Upper lobe of left lung (tissue), 6 donors: ENCODE results near the gene SLC15A1. TPM values are rescaled to one million over a fixed set of nuclear protein-coding genes. Genes with fewer than 3 reads are reported as not detected.
A peak's percentile ranks its signal among the peaks of the same experiment; 100 is the strongest.

Source experiments
- ATAC-seq, 2 donors: fragments of 200-7000 bp; cut with Tn5 transposase; one replicate each; pipeline ENCODE4 v1.9.1; 2022; ENCODE audit warnings: mild to moderate bottlenecking in 2 of 2, moderate library complexity in 2 of 2; ENCODE audit not compliant: low FRiP score in 2 of 2
- DNase-seq, 2 donors: peaks; one replicate each; pipeline ENCODE4 v3.0.0-alpha.2; 2019 to 2020
- H3K27ac ChIP-seq, 4 donors: fragments of 200-600 bp; sonication (generic); one replicate each; pipeline ENCODE4 v1.5.1; 2016 to 2019
- H3K27me3 ChIP-seq, 4 donors: fragments of 200-600 bp; sonication (generic); one replicate each; pipeline ENCODE4 v1.5.1; 2017 to 2019
- H3K36me3 ChIP-seq, 4 donors: fragments of 200-600 bp; sonication (generic); one replicate each; pipeline ENCODE4 v1.5.1; 2016 to 2019
- H3K4me1 ChIP-seq, 4 donors: fragments of 200-600 bp; sonication (generic); one replicate each; pipeline ENCODE4 v1.5.1; 2018 to 2019
- H3K4me3 ChIP-seq, 4 donors: fragments of 200-600 bp; sonication (generic); one replicate each; pipeline ENCODE4 v1.5.1; 2017 to 2019; ENCODE audit warnings: mild to moderate bottlenecking in 2 of 4, moderate library complexity in 1 of 4
- H3K9me3 ChIP-seq, 4 donors: fragments of 200-600 bp; sonication (generic); one replicate each; pipeline ENCODE4 v1.5.1; 2018 to 2019
- EP300 ChIP-seq, 4 donors: sonication (generic); formaldehyde crosslinking; IDR thresholded peaks; one replicate each; pipeline ENCODE4 v1.5.1; 2017; ENCODE audit warnings: antibody characterized with exemption in 4 of 4, control low read depth in 2 of 4
- POLR2A ChIP-seq, 4 donors: fragments of 450-650 bp; IDR thresholded peaks; one replicate each; pipeline ENCODE4 v1.5.1; 2016 to 2017; ENCODE audit warnings: antibody characterized with exemption in 4 of 4, mild to moderate bottlenecking in 2 of 4
- POLR2AphosphoS5 ChIP-seq, 2 donors: sonication (generic); formaldehyde crosslinking; IDR thresholded peaks; one replicate each; pipeline ENCODE4 v1.5.1; 2017; ENCODE audit warnings: antibody characterized with exemption in 2 of 2
- WGBS, 2 donors: methylation state at CpG; one replicate each; pipeline ENCODE4 v1.1.5; 2017 to 2018; 5-methylcytosine and 5-hydroxymethylcytosine counted together
- total RNA-seq, 6 donors: library from RNA; depleted of rRNA in 4 of 6; stranded (reverse); fragments of >200 nt in 4 of 6; gene quantifications; one replicate each; pipeline versions ENCODE4 v1.1.0 to v1.2.1, GENCODE V29; 2016 to 2021
- TF ChIP-seq, protein P1 (sequence below), 6 experiments: fragments of 450-650 bp in 4 of 6; fragments of 200-600 bp in 2 of 6; sonication (generic) in 2 of 6; IDR thresholded peaks; one replicate each; pipeline ENCODE4 v1.5.1; 2016 to 2019; ENCODE audit warnings: antibody characterized with exemption in 6 of 6
- donor health status: DM: no; HTN: no; CAD: no; lungs with moderate emphysema.
- donor health status: DM: no; HTN: yes; CAD: no; lungs with severe emphysema.

Gene SLC15A1
- total RNA-seq, 6 donors from 2014 or later = 0.07 to 0.23 (median 0.15) TPM; not detected in 3

DNA sequence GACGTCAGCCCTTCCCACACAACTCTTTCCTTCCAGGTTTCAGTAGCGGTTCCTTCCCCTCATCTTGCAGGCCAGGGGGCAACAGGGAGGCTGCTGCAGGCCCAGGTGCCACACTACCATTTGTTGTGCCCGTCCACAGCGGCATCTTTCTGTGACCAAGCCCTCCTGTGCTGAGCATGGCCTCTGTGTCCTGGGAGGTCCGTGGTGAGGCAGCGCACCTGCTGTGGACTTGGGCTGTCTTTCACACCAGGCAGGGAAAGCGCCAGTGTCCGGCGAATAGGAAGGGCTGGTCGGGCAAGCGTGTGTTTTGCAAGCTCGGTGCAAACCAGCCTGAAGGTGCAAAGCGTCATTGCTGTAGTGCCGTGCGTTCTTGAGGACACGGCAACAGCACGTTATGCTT, 21.4 kb downstream of the SLC15A1 start:
- Histone ChIP-seq H3K4me1 (no peaks in the 10 kb centered on the region), H3K36me3 (no peaks in the 10 kb centered on the region), H3K27me3 (no peaks in the 10 kb centered on the region), H3K27ac (no peak overlapping the region), H3K9me3 (no peaks in the 10 kb centered on the region), H3K4me3 (no peak overlapping the region)
- 91% methylated on average over 17 of the region's 17 CpGs for WGBS, 2 donors
- TF ChIP-seq EP300 (IDR thresholded peaks at IDR 0.05) (no peak), POLR2AphosphoS5 (IDR thresholded peaks at IDR 0.05) (no peak), POLR2A (IDR thresholded peaks at IDR 0.05) (no peak)
- TF ChIP-seq, protein P1, sequence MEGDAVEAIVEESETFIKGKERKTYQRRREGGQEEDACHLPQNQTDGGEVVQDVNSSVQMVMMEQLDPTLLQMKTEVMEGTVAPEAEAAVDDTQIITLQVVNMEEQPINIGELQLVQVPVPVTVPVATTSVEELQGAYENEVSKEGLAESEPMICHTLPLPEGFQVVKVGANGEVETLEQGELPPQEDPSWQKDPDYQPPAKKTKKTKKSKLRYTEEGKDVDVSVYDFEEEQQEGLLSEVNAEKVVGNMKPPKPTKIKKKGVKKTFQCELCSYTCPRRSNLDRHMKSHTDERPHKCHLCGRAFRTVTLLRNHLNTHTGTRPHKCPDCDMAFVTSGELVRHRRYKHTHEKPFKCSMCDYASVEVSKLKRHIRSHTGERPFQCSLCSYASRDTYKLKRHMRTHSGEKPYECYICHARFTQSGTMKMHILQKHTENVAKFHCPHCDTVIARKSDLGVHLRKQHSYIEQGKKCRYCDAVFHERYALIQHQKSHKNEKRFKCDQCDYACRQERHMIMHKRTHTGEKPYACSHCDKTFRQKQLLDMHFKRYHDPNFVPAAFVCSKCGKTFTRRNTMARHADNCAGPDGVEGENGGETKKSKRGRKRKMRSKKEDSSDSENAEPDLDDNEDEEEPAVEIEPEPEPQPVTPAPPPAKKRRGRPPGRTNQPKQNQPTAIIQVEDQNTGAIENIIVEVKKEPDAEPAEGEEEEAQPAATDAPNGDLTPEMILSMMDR (IDR thresholded peaks at IDR 0.05) = no peak
- ATAC-seq (no peak), DNase-seq (no peak)

DNA sequence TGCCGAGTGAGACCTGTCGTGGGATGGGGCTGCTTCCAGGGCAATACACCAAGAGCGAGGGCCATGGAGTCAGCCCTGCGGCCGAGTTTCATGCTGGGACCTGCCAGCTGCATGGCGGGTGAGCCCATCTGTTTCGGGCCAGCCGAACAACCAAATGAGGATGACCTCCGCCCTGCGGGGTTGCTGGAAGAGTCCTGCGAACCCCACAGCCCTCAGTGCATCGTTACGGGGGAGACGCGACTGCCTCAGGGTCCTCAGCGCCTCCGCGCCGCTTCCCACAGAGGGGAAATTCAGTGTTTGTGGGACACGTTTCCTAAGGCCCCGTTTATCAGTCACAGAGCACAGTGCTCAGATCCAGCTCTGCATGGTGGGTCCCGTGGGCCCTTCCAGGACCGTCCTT, 22.0 kb downstream of the SLC15A1 start:
- peak in 1 of 2 donors; percentile 8 for ATAC-seq
- H3K27me3 ChIP-seq = no peaks in the 10 kb centered on the region
- H3K36me3 ChIP-seq = no peaks in the 10 kb centered on the region
- H3K4me1 ChIP-seq = no peaks in the 10 kb centered on the region
- no peak overlapping the region for H3K27ac ChIP-seq
- 95 to 100% methylated on average over 1 to 23 of the region's 23 CpGs for WGBS, 2 donors
- no peak for TF ChIP-seq EP300 (IDR thresholded peaks at IDR 0.05)
- TF ChIP-seq POLR2A (IDR thresholded peaks at IDR 0.05) = no peak
- no peak for TF ChIP-seq POLR2AphosphoS5 (IDR thresholded peaks at IDR 0.05)
- TF ChIP-seq, protein P1 (IDR thresholded peaks at IDR 0.05) = no peak
- H3K9me3 ChIP-seq = no peaks in the 10 kb centered on the region
- H3K4me3 ChIP-seq = no peak overlapping the region
- peak in 1 of 2 donors; percentile 70 for DNase-seq

DNA sequence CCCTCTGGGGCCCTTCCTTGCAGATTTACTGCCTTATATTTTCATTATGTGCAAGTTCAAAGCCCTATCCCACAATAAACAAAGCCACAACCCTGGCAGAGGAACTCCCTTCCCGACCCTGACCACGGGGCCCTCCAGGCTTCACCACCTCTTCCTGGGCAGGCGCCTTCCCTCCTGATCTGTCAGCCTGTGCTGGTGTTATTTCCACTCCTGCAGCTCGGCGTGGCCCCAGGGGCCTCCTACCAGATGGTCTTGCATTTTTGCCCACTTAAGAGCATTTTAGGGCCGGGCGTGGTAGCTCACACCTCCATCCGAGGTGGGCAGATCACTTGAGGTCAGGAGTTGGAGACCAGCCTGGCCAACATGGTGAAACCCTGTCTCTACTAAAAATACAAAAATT, 22.8 kb downstream of the SLC15A1 start:
- no peaks in the 10 kb centered on the region for H3K27me3 ChIP-seq
- 43 to 51% methylated on average over 8 of the region's 8 CpGs for WGBS, 2 donors
- no peaks in the 10 kb centered on the region for H3K36me3 ChIP-seq
- TF ChIP-seq POLR2AphosphoS5 (IDR thresholded peaks at IDR 0.05) = no peak
- TF ChIP-seq EP300 (IDR thresholded peaks at IDR 0.05) = no peak
- TF ChIP-seq POLR2A (IDR thresholded peaks at IDR 0.05) = no peak
- TF ChIP-seq, protein P1 (IDR thresholded peaks at IDR 0.05) = no peak
- H3K9me3 ChIP-seq = no peaks in the 10 kb centered on the region
- H3K27ac ChIP-seq = no peak overlapping the region
- DNase-seq = no peak
- no peak overlapping the region for H3K4me3 ChIP-seq
- no peaks in the 10 kb centered on the region for H3K4me1 ChIP-seq
- ATAC-seq = no peak

DNA sequence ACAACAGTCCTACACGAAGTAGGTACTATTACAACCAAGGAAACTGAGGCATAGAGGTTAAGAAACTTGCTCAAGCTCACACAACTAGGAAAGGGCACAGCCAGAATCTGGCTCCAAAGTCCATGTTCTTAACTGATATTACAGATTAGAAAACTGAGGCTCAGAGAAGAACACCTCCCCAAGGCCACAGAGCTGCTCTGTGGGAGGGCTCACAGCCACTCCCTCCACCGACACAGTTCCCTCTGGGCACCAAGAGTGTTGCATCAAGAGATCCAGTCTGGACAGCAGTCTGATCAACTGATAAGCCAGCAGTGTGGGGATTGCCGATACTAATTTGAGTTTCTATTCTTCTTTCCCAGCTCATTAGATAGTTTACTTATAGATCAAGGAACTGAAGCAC, 29.5 kb downstream of the SLC15A1 start:
- no peak for TF ChIP-seq EP300 (IDR thresholded peaks at IDR 0.05)
- no peak for TF ChIP-seq POLR2A (IDR thresholded peaks at IDR 0.05)
- no peak for ATAC-seq

DNA sequence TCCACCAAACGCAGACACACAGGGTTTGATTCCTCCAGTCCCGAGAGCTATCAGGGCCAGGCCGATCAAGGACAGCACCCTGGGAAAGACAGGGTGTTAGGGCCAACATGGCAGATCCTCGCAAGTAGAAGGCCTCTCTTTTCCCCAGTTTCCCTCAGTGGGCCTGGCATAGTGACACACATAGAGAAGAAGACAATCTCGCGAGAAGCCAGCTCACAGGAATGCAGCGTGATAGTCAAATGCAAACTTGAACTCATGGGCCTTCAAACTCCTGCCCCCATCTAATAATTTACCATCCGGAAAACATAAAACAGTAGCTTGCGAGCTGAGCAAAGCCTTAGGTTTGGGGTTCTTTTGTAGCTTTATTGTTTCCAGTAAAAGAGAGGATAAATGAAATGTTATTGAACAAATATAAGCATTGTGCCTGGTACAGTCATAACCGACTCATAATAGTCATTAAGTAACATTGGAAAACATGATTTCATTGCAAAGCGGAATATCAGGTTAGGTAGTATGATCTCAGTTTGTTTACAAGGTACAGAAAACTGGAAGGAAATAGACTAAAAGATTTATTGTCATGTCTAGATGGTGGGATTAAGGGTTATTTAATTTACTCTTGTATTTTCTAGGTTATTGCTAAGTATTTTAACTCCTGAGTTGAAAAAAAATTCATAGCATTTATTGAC, 30.5 kb downstream of the SLC15A1 start:
- DNase-seq (no peak), ATAC-seq (no peak)
- H3K27ac ChIP-seq = no peak overlapping the region
- no peaks in the 10 kb centered on the region for H3K36me3 ChIP-seq
- 85 to 88% methylated on average over 11 of the region's 11 CpGs for WGBS, 2 donors
- TF ChIP-seq POLR2AphosphoS5 (IDR thresholded peaks at IDR 0.05) = no peak
- TF ChIP-seq, protein P1 (IDR thresholded peaks at IDR 0.05) = no peak
- TF ChIP-seq EP300 (IDR thresholded peaks at IDR 0.05) = no peak
- no peak for TF ChIP-seq POLR2A (IDR thresholded peaks at IDR 0.05)
- H3K4me1 ChIP-seq = no peaks in the 10 kb centered on the region
- H3K4me3 ChIP-seq = no peak overlapping the region
- H3K27me3 ChIP-seq = no peaks in the 10 kb centered on the region
- H3K9me3 ChIP-seq = no peaks in the 10 kb centered on the region

More for the DNA sequence above, 29.5 kb downstream of the SLC15A1 start:
- Histone ChIP-seq H3K27me3 (no peaks in the 10 kb centered on the region), H3K9me3 (no peaks in the 10 kb centered on the region), H3K36me3 (no peaks in the 10 kb centered on the region), H3K27ac (no peak overlapping the region), H3K4me1 (no peaks in the 10 kb centered on the region), H3K4me3 (no peak overlapping the region)
- WGBS, 2 donors = 68 to 70% methylated on average over 3 of the region's 3 CpGs
- no peak for DNase-seq
